Adrenal gland (tissue), 12 donors: ENCODE data around the gene EFCAB11. TPM values are rescaled to one million over a fixed set of nuclear protein-coding genes. Genes with fewer than 3 reads are reported as not detected.

ENCODE experiments used
- DNase-seq, 7 donors: peaks; one replicate each; pipeline ENCODE4 v3.0.0-alpha.2; 2019 to 2020
- H3K27ac ChIP-seq, 5 donors: fragments of 200-600 bp; sonication (generic) in 4 of 5; 1 replicate in 3 of 5; 2 replicates in 2 of 5; pipeline versions ENCODE4 v1.5.1 to v1.8.0; 2016 to 2020; ENCODE audit warnings: mild to moderate bottlenecking in 1 of 5
- H3K27me3 ChIP-seq: fragments of 200-600 bp; 2 replicates; pipeline ENCODE4 v1.8.0; 2021
- H3K36me3 ChIP-seq, 2 donors: fragments of 200-600 bp; replicated peaks in 1 of 2; 1 replicate in 1 of 2; 2 replicates in 1 of 2; pipeline versions ENCODE4 v1.5.1 to v1.8.0; 2018 to 2022
- H3K4me1 ChIP-seq, 2 donors: fragments of 200-600 bp; replicated peaks in 1 of 2; 1 replicate in 1 of 2; 2 replicates in 1 of 2; pipeline versions ENCODE4 v1.5.1 to v1.8.0; 2018 to 2021
- H3K4me3 ChIP-seq, 4 donors: fragments of 200-600 bp; sonication (generic) in 3 of 4; one replicate each; pipeline ENCODE4 v1.5.1; 2016 to 2018
- H3K9me3 ChIP-seq, 3 donors: fragments of 200-600 bp; sonication (generic) in 1 of 3; replicated peaks in 1 of 3; 1 replicate in 2 of 3; 2 replicates in 1 of 3; pipeline versions ENCODE4 v1.5.1 to v1.8.0; 2016 to 2021
- POLR2A ChIP-seq, 2 donors: fragments of 450-650 bp; IDR thresholded peaks; one replicate each; pipeline ENCODE4 v1.6.1; 2017; ENCODE audit warnings: antibody characterized with exemption in 2 of 2, mild to moderate bottlenecking in 2 of 2, moderate library complexity in 1 of 2
- WGBS, 4 donors: extraction: QIAGEN DNeasy Blood & Tissue Kit in 2 of 4; methylation state at CpG; one replicate each; pipeline versions ENCODE4 v1.1.5 to v1.1.7; 2013 to 2017; 5-methylcytosine and 5-hydroxymethylcytosine counted together
- intact Hi-C, 2 donors: fragments of 100-400 bp; cut with DNase I; formaldehyde crosslinking; loops; one replicate each; pipeline versions ENCODE4 v1.14.1 to v1.15.0; 2022 to 2023
- polyA plus RNA-seq, 3 donors: library from polyadenylated mRNA; stranded (reverse); fragments of 200-250 nt in 2 of 3; fragments of 350-450 nt in 1 of 3; fragmentation: Illumina TruSeq in 1 of 3; extraction: RNeasy Lipid Tissue Mini Kit (QIAGEN cat#74804) in 1 of 3; gene quantifications; one replicate each; pipeline ENCODE4 v1.2.3, GENCODE V29; 2013 to 2014
- total RNA-seq, 9 donors: library from RNA; depleted of rRNA in 4 of 9; stranded (reverse); fragments of >200 nt in 4 of 9; fragments of 120-200 nt in 1 of 9; fragmentation: NEBNext Ultra II Directional in 1 of 9; extraction: Animal tissue kit (Norgen Biotek cat#: 25700) in 1 of 9; gene quantifications; one replicate each; pipeline versions ENCODE4 v1.1.0 to v1.2.4, GENCODE V29; 2013 to 2023
- TF ChIP-seq, protein P1 (sequence below), 6 experiments: fragments of 450-650 bp in 4 of 6; fragments of 200-600 bp in 2 of 6; sonication (generic) in 1 of 6; IDR thresholded peaks; 1 replicate in 5 of 6; 2 replicates in 1 of 6; pipeline versions ENCODE4 v1.5.1 to v1.8.0; 2016 to 2021; ENCODE audit warnings: antibody characterized with exemption in 6 of 6, mild to moderate bottlenecking in 2 of 6, moderate library complexity in 1 of 6
- donor health status: healthy with polysubstance abuse.
- donor health status: Bipolar disorder and iron deficiency.
- donor health status: DM: yes; HTN: yes; CAD: no.
- donor health status: DM: no; HTN: no; CAD: no.
- donor health status: DM: no; HTN: no; CAD: no.
- donor health status: DM: yes; HTN: yes; CAD: no.

EFCAB11 gene
- total and polyA plus RNA-seq, 12 donors: 4.0 to 16.9 (median 8.4) TPM

DNA sequence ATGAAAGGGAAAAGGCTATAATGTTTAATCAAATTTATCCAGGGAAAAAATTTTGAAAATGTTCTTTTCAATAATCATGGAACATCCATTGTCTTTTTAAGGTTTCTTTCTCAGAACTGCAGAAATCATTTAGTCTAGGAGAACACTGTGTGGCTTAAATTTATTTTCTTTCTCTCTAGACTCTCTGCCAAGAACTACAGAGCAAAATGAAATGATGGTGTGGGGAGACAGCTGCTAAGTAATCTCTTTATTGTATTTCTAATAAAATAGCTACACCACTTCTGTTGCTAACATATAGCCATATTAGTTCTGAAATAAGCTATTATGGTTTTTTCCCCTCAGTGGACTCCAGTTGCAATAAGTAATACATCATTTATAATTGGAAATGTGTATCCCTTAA lies 120.9 kb downstream of the EFCAB11 start:
- Histone ChIP-seq H3K4me1 (no peaks in the 10 kb centered on the region), H3K27me3 (no peaks in the 10 kb centered on the region), H3K9me3 (no peaks in the 10 kb centered on the region), H3K36me3 (no peaks in the 10 kb centered on the region), H3K27ac (no peak overlapping the region), H3K4me3 (no peak overlapping the region)
- no peak for DNase-seq
- intact Hi-C loops: no loop called here
- TF ChIP-seq POLR2A (IDR thresholded peaks at IDR 0.05): no peak
- TF ChIP-seq, protein P1, sequence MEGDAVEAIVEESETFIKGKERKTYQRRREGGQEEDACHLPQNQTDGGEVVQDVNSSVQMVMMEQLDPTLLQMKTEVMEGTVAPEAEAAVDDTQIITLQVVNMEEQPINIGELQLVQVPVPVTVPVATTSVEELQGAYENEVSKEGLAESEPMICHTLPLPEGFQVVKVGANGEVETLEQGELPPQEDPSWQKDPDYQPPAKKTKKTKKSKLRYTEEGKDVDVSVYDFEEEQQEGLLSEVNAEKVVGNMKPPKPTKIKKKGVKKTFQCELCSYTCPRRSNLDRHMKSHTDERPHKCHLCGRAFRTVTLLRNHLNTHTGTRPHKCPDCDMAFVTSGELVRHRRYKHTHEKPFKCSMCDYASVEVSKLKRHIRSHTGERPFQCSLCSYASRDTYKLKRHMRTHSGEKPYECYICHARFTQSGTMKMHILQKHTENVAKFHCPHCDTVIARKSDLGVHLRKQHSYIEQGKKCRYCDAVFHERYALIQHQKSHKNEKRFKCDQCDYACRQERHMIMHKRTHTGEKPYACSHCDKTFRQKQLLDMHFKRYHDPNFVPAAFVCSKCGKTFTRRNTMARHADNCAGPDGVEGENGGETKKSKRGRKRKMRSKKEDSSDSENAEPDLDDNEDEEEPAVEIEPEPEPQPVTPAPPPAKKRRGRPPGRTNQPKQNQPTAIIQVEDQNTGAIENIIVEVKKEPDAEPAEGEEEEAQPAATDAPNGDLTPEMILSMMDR (IDR thresholded peaks at IDR 0.05): no peak

DNA sequence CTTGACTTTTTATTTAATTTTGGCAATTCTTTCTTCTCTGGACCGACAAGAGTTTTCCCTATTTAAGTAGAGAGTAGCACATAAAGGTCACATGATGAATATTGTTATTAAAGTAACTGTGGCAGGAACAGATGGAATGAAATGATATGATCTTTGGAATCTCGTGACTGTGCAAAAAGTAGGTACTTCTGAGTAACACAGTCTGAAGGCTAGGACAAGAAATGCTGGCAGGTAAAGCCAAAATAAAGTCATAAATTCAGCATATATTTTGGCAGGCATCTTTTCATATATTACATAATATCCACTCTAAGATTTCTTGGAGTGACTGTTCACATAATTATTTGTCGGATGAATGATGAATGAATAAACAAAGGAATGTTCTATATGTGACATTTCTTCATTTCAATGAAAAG lies 121.4 kb downstream of the EFCAB11 start:
- no peak for DNase-seq
- no peaks in the 10 kb centered on the region for H3K27me3 ChIP-seq
- no peak overlapping the region for H3K4me3 ChIP-seq
- H3K4me1 ChIP-seq: no peaks in the 10 kb centered on the region
- 43 to 54% (median 50%) methylated on average over 3 of the region's 3 CpGs for WGBS, 4 donors
- intact Hi-C loops: no loop called here
- H3K27ac ChIP-seq: no peak overlapping the region
- no peaks in the 10 kb centered on the region for H3K36me3 ChIP-seq
- H3K9me3 ChIP-seq: no peaks in the 10 kb centered on the region
- TF ChIP-seq, protein P1 (IDR thresholded peaks at IDR 0.05): no peak
- no peak for TF ChIP-seq POLR2A (IDR thresholded peaks at IDR 0.05)

DNA sequence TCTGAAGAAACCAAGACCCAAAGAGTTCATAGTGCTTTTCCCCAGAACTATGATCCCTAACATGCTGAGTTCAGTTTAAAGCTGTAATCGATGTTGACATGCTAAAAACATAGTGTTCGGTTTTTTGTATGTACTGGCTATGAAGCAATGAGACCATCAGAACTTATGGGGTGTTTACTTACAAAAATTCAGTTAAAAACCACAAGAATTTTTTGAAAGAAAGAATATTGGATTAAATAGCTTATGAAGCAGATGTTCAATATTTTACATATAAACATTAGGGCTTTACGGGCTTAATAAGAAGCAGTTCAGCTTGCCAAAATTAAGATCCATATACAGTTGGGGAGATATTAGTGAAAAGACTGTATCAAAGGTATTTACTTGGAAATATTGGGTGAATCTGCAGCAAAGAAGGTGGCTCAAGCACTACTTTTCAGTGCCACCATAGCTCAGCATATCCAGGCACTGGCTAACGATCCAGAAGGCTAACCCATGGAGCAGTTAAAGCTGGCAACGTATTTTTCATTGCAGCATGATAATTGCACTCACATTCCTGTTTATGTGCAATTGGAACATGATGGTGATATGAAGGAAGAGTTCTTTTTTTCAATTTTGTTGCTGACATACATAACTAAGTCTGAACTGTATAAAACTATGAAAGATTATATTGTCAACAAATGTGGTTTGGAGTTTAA lies 125.9 kb downstream of the EFCAB11 start:
- TF ChIP-seq, protein P1 (IDR thresholded peaks at IDR 0.05): no peak
- no peak for TF ChIP-seq POLR2A (IDR thresholded peaks at IDR 0.05)
- Histone ChIP-seq H3K4me1 (no peaks in the 10 kb centered on the region), H3K9me3 (peaks cover 0 to 11% (median 0%) of the 10 kb centered on the region in 3 donors), H3K27ac (no peak overlapping the region), H3K36me3 (no peaks in the 10 kb centered on the region), H3K4me3 (no peak overlapping the region), H3K27me3 (no peaks in the 10 kb centered on the region)
- intact Hi-C loops: no loop called here
- DNase-seq: no peak
- WGBS, 4 donors: 84 to 91% (median 89%) methylated on average over 5 of the region's 5 CpGs

DNA sequence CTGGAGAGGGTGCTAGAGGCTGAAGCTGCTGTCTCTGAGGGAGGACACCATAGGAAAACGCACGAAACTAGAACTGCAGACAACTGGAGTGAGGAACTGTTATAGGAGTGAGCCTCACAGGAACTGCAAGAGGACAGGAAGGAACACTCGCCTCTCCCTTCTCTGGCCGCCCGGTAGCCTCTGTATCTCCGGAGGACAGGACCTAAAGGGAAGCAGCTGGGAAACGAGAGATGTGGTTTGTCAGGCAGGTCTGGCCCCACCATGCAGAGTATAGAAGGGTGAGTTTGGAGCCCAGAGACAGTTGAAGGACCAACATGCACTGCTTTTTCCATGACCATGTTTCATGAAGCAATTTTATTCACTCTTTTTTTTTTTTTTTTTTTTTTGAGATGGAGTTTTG lies 127.3 kb downstream of the EFCAB11 start:
- peaks cover 0 to 13% (median 0%) of the 10 kb centered on the region in 3 donors for H3K9me3 ChIP-seq
- intact Hi-C loops: no loop called here
- H3K36me3 ChIP-seq: no peaks in the 10 kb centered on the region
- TF ChIP-seq POLR2A (IDR thresholded peaks at IDR 0.05): no peak
- H3K27me3 ChIP-seq: no peaks in the 10 kb centered on the region
- 62 to 77% (median 74%) methylated on average over 7 of the region's 7 CpGs for WGBS, 4 donors
- DNase-seq: no peak
- H3K4me1 ChIP-seq: no peaks in the 10 kb centered on the region
- H3K27ac ChIP-seq: no peak overlapping the region
- no peak overlapping the region for H3K4me3 ChIP-seq

DNA sequence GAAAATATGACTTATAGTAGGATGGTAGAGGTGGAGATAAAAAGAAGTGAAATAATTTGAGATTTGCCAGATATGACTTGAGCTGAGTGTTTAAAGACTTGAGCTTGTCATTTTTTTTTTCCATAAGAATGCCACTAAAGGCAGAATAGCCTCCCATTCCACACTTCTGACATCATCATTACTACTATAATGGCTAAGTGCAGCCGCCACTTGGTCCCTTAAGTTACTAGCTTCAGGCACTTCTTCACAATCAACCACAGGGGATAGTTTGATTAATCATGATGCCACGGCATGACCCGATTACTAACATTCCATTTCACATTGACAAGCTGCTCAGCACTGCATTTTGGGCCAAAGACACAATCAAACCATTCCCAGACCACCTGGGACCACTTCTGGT lies 127.9 kb downstream of the EFCAB11 start:
- Histone ChIP-seq H3K36me3 (no peaks in the 10 kb centered on the region), H3K9me3 (peaks cover 0 to 13% (median 0%) of the 10 kb centered on the region in 3 donors), H3K4me1 (no peaks in the 10 kb centered on the region), H3K27me3 (no peaks in the 10 kb centered on the region), H3K27ac (no peak overlapping the region), H3K4me3 (no peak overlapping the region)
- intact Hi-C loops: no loop called here
- DNase-seq: no peak
- 85 to 87% (median 86%) methylated on average over 3 of the region's 3 CpGs for WGBS, 4 donors
- TF ChIP-seq, protein P1 (IDR thresholded peaks at IDR 0.05): no peak
- no peak for TF ChIP-seq POLR2A (IDR thresholded peaks at IDR 0.05)
